GM18505 (cell line): Measurements from ENCODE around the gene OR52R1.
"Not testable (repeated sequence)": the region's sequence is repeated elsewhere in the genome, so short reads cannot be mapped to it uniquely, and the experiment has no call there.

ENCODE experiments used
- ATAC-seq: cut with Tn5 transposase; IDR thresholded peaks from one replicate; pipeline ENCODE4 v1.9.1; 2021; ENCODE audit not compliant: unreplicated experiment
- POLR2A ChIP-seq: IDR thresholded peaks from 4 replicates; pipeline ENCODE4 v1.6.1; 2011; ENCODE audit warnings: borderline replicate concordance; ENCODE audit not compliant: insufficient read depth, insufficient read length; ENCODE audit errors: extremely low read depth

The OR52R1 gene

GRCh38 chr11:4804280-4804679, at the start of gene OR52R1:
TSS of gene OR52R1 (minus strand) at chr11:4804380. CDS start at chr11:4804380, 0 bp downstream.
- ATAC-seq = no peak
- no peak for TF ChIP-seq POLR2A

- ATAC-seq = no peak
- TF ChIP-seq POLR2A = no peak
These were observed 46.9 kb upstream of the OR52R1 start for GRCh38 chr11:4851033-4851432.

GRCh38 chr11:4848908-4849532, 44.8 kb upstream of the OR52R1 start, which contains the start of gene OR51S1:
TSS of gene OR51S1 (minus strand) at chr11:4849208. CDS start at chr11:4849208, 0 bp downstream.
- ATAC-seq = no peak
- TF ChIP-seq POLR2A = no peak

- no peak for TF ChIP-seq POLR2A
- ATAC-seq = no peak
These were observed 35.8 kb upstream of the OR52R1 start for GRCh38 chr11:4839851-4840549.

- TF ChIP-seq POLR2A = no peak
- ATAC-seq = no peak
These were observed 26.7 kb upstream of the OR52R1 start for GRCh38 chr11:4830909-4831308.

GRCh38 chr11:4830346-4830745, 26.2 kb upstream of the OR52R1 start:
- ATAC-seq = no peak
- TF ChIP-seq POLR2A = no peak

GRCh38 chr11:4826425-4826824, 22.2 kb upstream of the OR52R1 start:
- TF ChIP-seq POLR2A = no peak
- ATAC-seq = no peak

GRCh38 chr11:4825132-4825531, 21.0 kb upstream of the OR52R1 start:
- TF ChIP-seq POLR2A = no peak
- no peak for ATAC-seq

- ATAC-seq = no peak
- TF ChIP-seq POLR2A = no peak
These were observed 16.8 kb upstream of the OR52R1 start, which contains the start of gene OR51F2 for GRCh38 chr11:4821021-4821420. TSS of gene OR51F2 (plus strand) at chr11:4821321. CDS start at chr11:4821422, 101 bp downstream.

GRCh38 chr11:4809246-4809645, 5.1 kb upstream of the OR52R1 start:
- TF ChIP-seq POLR2A = no peak
- no peak for ATAC-seq

GRCh38 chr11:4808476-4808875, 4.3 kb upstream of the OR52R1 start:
- TF ChIP-seq POLR2A = no peak
- no peak for ATAC-seq

GRCh38 chr11:4801316-4801715, 2.9 kb downstream of the OR52R1 start:
- ATAC-seq = not testable (repeated sequence)

GRCh38 chr11:4798427-4799183, 5.6 kb downstream of the OR52R1 start:
- no peak for TF ChIP-seq POLR2A
- no peak for ATAC-seq

GRCh38 chr11:4797206-4797605, 7.0 kb downstream of the OR52R1 start:
- TF ChIP-seq POLR2A = no peak
- ATAC-seq = no peak
